VCaP (cell line): Measurements from ENCODE around the gene RFC4.

Experiments used
- H3K27ac ChIP-seq: fragments of 450-650 bp; 2 replicates; pipeline ENCODE4 v1.5.1; 2017
- TF ChIP-seq, protein P1 (sequence below): fragments of 450-650 bp; conservative IDR thresholded peaks from 2 replicates; pipeline ENCODE4 v1.5.1; 2017; ENCODE audit warnings: mild to moderate bottlenecking, moderate library complexity

The RFC4 gene

DNA sequence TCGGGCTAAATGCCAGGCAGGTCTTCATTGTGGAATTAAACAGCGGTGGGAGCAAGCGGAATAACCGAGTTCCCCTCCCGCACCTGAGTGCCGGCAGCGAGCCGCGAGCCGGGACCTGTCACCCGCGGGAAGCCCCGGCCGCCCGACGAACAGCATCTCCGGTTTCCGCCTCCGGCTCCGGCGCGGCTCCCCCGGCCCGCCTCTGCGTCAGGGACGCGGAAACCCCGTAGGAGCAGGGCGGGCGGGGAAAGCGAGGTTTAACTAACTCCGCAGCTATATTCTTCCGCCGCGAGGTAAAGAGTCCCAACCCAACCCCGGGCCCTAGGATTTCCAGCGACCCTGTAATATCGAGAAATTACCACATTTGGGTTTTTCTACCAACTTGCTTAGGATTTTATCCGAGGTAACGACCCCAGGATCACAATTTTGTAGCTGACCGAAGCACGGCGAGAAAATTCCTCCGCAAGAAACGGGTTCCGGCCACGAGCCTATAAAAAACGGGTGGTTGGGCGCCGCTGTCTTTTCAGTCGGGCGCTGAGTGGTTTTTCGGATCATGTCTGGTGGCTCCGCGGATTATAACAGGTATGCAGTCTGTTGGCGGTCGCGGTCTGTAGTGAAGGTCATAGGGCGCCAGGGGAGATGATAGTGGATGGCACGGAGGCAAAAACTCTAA is 23.1 kb downstream of the RFC4 start, which contains the start of gene EIF4A2:
Gene EIF4A2, plus strand, starts transcription at position 520 of the 673 bp plus-strand sequence. Its CDS starts 34 bp downstream, at position 554.
- H3K27ac ChIP-seq, result peak within 1 kb of the TSS; percentile 98
- TF ChIP-seq, protein P1, sequence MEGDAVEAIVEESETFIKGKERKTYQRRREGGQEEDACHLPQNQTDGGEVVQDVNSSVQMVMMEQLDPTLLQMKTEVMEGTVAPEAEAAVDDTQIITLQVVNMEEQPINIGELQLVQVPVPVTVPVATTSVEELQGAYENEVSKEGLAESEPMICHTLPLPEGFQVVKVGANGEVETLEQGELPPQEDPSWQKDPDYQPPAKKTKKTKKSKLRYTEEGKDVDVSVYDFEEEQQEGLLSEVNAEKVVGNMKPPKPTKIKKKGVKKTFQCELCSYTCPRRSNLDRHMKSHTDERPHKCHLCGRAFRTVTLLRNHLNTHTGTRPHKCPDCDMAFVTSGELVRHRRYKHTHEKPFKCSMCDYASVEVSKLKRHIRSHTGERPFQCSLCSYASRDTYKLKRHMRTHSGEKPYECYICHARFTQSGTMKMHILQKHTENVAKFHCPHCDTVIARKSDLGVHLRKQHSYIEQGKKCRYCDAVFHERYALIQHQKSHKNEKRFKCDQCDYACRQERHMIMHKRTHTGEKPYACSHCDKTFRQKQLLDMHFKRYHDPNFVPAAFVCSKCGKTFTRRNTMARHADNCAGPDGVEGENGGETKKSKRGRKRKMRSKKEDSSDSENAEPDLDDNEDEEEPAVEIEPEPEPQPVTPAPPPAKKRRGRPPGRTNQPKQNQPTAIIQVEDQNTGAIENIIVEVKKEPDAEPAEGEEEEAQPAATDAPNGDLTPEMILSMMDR, result no peak

DNA sequence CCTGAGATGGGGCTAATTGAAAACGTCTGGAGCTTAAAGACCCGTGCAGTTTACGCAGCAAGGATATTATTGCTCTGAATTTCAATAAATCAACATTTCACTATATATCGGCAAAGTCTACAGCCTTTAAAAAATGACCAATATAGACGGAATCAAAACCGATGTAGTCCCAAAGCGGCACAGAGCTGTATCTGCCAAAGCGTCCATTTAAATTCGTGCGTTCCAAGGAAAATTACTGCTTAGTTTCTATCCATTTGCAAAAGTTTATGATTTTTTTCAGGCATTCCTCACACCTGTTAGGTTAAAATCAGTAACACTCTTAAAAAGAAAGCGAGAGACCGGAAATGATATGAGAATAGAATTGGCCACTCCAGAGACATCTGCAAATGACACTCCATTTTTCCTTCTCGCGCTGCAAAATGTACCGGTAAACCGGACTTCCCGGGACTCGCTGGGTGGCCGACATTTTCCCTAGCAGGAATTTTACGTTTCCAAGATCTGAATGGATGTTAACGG is 23.7 kb downstream of the RFC4 start:
- TF ChIP-seq, protein P1, result no peak

DNA sequence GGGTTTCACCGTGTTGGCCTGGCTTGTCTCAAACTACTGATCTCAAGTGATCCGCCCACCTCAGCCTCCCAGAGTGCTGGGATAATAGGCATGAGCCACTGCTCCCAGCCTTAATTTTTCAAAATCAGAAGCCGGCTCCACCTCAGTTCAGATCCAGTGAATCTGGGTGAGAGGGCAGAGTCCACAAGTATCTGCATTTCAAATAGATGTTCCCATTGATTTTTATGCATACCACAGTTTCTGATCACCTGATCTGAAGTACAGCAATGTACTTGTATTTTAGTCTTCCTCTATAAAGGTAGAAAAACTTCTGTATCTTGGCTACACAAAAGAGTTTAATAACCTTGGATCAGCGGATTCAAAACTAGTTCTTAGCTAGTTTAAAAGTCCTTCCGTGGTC is 27.1 kb downstream of the RFC4 start:
- TF ChIP-seq, protein P1, result no peak
- no peak overlapping the region for H3K27ac ChIP-seq

More for the DNA sequence above, 23.7 kb downstream of the RFC4 start:
- peak overlapping the region; percentile 98 for H3K27ac ChIP-seq

DNA sequence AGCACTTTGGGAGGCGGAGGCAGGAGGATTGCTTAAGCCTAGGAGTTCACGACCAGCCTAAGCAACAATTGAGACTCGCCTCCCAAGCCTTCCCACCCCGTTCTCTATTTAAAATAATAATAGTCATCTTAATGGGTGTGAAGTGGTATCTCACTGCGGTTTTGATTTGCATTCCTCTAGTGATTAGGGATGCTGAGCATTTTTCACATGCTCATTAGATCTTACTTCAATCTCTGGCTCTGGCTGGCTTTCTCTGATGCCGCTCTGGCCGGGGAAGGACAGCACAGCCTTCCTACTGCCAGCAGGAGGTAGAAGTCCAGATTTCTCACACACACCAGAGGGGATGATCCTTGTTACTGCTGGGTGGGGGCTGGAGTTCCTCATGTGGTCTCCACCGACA is 30.3 kb downstream of the RFC4 start:
- TF ChIP-seq, protein P1, result no peak

DNA sequence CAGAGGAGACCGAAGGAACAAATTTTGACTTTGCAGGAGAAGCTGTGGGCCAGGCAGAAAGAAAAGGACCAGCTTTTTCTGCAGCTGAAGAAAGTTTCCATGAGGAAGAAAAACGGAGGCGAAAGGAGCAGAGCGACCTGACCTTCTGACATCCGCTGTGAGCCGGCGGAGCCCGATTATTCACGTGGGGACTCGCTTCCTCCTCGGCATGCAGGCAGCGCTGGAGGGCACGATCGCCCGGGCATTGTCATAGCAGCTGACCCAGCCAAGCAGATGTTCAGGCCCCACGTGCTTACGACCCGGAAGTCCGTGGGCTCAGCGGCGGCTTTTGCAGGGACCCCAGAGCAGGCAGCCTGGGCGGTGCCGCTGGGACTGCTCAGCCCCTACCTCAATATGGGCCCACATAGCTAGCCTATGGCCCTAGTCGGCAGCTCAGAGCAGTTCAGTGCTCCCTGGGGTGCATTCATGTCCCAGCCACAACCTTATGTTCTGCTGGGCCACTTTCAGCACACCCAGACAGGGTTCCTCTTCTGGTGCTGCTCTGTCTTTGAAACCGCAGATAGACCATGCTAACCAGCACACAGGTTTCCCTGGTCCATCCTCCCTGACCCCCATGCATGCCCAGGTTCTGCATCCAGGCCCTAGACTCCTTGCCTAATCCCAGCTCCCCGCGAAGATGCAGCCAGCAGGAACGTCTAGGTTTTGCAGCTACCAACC is 33.4 kb downstream of the RFC4 start:
- H3K27ac ChIP-seq, result no peak overlapping the region
- TF ChIP-seq, protein P1, result no peak

More for the DNA sequence above, 30.3 kb downstream of the RFC4 start:
- H3K27ac ChIP-seq, result no peak overlapping the region

DNA sequence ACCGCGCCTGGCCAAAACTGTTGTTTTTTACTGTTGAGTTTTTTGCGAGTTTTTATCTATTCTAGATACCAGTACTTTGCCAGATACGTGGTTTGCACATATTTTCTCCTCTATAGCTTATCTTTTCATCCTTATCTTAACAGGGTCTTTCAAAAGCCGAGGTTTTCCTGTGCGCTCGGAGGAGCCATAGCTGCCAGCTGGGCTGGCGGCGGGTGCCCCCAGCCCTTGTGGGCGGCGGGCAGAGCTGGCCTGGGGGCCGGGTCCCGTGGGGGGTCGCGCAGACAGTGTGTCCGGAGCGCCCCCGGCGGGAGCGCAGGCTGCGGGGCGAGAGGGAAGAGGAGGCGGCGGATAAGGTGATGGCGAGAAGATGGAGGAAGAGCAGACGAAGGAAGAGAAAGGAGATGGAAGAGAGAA is 34.0 kb downstream of the RFC4 start:
- TF ChIP-seq, protein P1, result no peak
- H3K27ac ChIP-seq, result no peak overlapping the region

DNA sequence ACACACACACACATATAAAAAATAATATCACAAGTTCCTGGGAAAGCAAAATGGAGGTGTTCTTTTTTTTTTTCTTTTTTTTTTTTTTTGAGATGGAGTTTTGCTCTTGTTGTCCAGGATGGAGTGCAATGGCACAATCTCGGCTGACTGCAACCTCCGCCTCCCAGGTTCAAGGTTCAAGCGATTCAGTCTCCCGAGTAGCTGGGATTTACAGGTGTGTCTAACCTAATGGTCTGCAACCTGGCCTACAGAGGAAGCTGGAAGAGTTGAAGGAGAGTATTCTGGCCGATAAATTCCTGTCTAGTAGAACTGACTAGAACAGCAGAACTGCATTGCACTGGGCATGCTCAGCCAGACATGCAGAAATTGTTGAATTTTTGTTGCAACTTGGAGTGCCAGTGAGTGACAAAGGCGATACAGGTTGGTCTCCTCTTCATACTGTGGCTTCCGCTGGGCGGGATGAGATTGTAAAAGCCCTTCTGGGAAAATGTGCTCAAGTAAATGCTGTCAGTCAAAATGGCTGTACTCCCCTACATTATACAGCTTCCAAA is 45.3 kb downstream of the RFC4 start:
- TF ChIP-seq, protein P1, result no peak
- H3K27ac ChIP-seq, result no peak overlapping the region
